MCF 10A (cell line): ENCODE results near the gene TIAL1. TPM values are rescaled to one million over a fixed set of nuclear protein-coding genes. Genes with fewer than 3 reads are reported as not detected.

Experiments used
- BruUV-seq: library from RNA; stranded (reverse); fragments of 400-500 nt; replicated peaks from 2 replicates; lab custom pipeline; 2021; lab: Mats Ljungman, UMichigan
- CTCF ChIA-PET: fragments of 300-600 bp; sonication (Branson Sonifier 250); formaldehyde crosslinking; extraction: SDS; loops from one replicate; lab custom pipeline; 2021; ENCODE audit warnings: antibody characterized with exemption, inconsistent platforms; lab: Yijun Ruan, JAX
- POLR2A ChIA-PET: fragments of 300-600, 350-650 bp; sonication (Branson Sonifier 250); formaldehyde crosslinking; extraction: SDS; loops from one replicate; lab custom pipeline; 2020; ENCODE audit warnings: antibody characterized with exemption, inconsistent platforms; lab: Yijun Ruan, JAX
- DNase-seq: peaks from one replicate; pipeline ENCODE4 v3.0.0-alpha.2; 2018; ENCODE audit not compliant: unreplicated experiment
- H3K27ac Mint-ChIP-seq: one replicate; pipeline ENCODE4 v1.8.0; 2022; ENCODE audit warnings: mild to moderate bottlenecking, low read depth, mixed read lengths; ENCODE audit not compliant: unreplicated experiment
- H3K27me3 Mint-ChIP-seq: one replicate; pipeline ENCODE4 v1.8.0; 2022; ENCODE audit warnings: mixed read lengths; ENCODE audit not compliant: insufficient read depth, unreplicated experiment
- H3K36me3 Mint-ChIP-seq: one replicate; pipeline ENCODE4 v1.8.0; 2022; ENCODE audit warnings: mild to moderate bottlenecking, moderate library complexity, mixed read lengths; ENCODE audit not compliant: insufficient read depth, unreplicated experiment
- H3K4me1 Mint-ChIP-seq: one replicate; pipeline ENCODE4 v1.8.0; 2022; ENCODE audit warnings: mixed read lengths; ENCODE audit not compliant: insufficient read depth, unreplicated experiment
- H3K4me3 Mint-ChIP-seq: one replicate; pipeline ENCODE4 v1.8.0; 2022; ENCODE audit warnings: mild to moderate bottlenecking, moderate library complexity, mixed read lengths; ENCODE audit not compliant: unreplicated experiment
- H3K9me3 Mint-ChIP-seq: one replicate; pipeline ENCODE4 v1.8.0; 2022; ENCODE audit warnings: mixed read lengths; ENCODE audit not compliant: unreplicated experiment
- CTCF ChIP-seq: fragments of 200-600 bp; IDR thresholded peaks from one replicate; pipeline ENCODE4 v1.8.0; 2022; ENCODE audit warnings: antibody characterized with exemption, mild to moderate bottlenecking; ENCODE audit not compliant: unreplicated experiment
- intact Hi-C: fragments of 100-400 bp; cut with micrococcal nuclease; formaldehyde crosslinking; loops from 2 replicates; pipeline ENCODE4 v1.14.1; 2022
- total RNA-seq: library from RNA; stranded (reverse); gene quantifications from 2 replicates; pipeline ENCODE4 v1.2.3, GENCODE V29; 2022

The TIAL1 gene
- total RNA-seq, 1 experiment from 2014 or later, result 149 TPM

DNA sequence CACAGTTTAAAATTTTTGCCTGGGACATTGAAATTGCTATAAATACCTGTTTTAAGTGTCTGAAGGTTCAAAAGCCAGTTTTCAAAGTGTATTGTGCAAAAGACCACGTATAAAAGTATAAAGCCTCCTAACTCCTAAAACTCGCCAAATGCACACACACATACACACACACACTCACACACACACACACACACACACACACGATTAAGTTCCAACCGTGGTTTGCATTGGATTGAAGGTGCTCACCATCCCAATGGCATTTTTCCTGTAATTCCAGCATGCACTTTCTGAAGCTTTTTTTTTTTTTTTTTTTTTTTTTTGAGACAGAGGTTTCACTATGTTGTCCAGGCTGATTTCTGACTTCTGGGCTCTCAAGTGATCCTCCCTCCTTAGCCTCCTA lies 51.5 kb downstream of the TIAL1 start:
- H3K4me3 Mint-ChIP-seq, result no peak overlapping the region
- TF ChIP-seq CTCF, result no peak
- no TSS peak for BruUV-seq
- no peaks in the 10 kb centered on the region for H3K9me3 Mint-ChIP-seq
- no peak for DNase-seq
- ChIA-PET POLR2A (no interaction called here), CTCF (no interaction called here)
- intact Hi-C loops, result no loop called here
- no peaks in the 10 kb centered on the region for H3K27me3 Mint-ChIP-seq
- peaks cover 6% of the 10 kb centered on the region for H3K36me3 Mint-ChIP-seq
- no peak overlapping the region for H3K27ac Mint-ChIP-seq
- peaks cover 17% of the 10 kb centered on the region for H3K4me1 Mint-ChIP-seq

DNA sequence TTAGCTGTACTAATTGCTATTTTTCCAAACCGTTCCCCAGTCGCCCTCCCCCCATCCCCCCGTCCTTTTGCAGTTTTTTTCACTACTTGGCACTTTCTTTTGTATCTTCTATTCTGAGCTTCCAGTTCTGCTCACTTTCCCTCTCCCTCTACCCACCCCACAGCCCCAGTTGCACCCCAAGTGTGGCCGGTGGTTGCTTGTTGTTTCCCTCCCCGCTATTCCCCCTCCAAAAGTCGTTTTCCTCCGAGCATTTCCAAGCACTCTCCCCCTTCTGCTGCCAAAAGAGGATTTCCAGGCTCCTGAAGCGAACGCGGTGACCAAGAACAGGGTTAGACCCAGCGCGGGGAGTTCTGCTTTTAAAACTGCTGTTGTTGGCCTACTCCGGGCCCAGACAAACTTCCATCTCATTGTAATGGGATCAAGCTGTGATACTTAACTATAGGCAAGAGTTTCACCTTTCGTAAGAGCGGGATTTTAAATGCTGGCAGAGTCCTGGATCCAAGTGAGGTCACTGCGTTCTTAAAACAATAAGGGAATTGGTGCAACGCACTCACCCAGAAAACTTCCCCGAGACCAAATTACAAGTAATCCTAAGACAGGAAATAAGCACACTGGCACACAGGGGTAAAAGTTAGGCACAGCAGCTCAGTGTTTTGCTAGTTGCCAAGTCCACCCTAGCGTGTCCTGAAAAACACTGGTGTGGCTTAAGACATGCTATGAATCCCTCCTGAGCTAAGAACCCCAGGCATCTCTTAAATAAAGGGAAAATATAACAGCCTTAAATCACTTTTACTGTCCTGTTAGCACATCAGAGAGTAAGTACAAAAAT lies 52.7 kb downstream of the TIAL1 start:
- no peaks in the 10 kb centered on the region for H3K27me3 Mint-ChIP-seq
- H3K27ac Mint-ChIP-seq, result peak overlapping the region; percentile 62
- TF ChIP-seq CTCF, result no peak
- DNase-seq, result no peak
- POLR2A ChIA-PET, result interaction anchor here (0.6 to 1.6 kb wide), 5 partner anchors 20 to 421 kb away, joined by 3 to 8 read pairs (median 3); partner anchors contain the start of gene TIAL1
- peaks cover 6% of the 10 kb centered on the region for H3K36me3 Mint-ChIP-seq
- no TSS peak for BruUV-seq
- H3K4me1 Mint-ChIP-seq, result peaks cover 28% of the 10 kb centered on the region
- peak overlapping the region; percentile 77 for H3K4me3 Mint-ChIP-seq
- intact Hi-C loops, result loop anchor here (5.0 kb wide), 2 partner anchors 53 to 337 kb away; partner anchors contain the start of genes GRK5 and TIAL1
- H3K9me3 Mint-ChIP-seq, result no peaks in the 10 kb centered on the region
- CTCF ChIA-PET, result interaction anchor here (0.6 to 1.0 kb wide), 5 partner anchors 15 to 1372 kb away, joined by 3 to 4 read pairs (median 3); no protein-coding TSS in a partner anchor

DNA sequence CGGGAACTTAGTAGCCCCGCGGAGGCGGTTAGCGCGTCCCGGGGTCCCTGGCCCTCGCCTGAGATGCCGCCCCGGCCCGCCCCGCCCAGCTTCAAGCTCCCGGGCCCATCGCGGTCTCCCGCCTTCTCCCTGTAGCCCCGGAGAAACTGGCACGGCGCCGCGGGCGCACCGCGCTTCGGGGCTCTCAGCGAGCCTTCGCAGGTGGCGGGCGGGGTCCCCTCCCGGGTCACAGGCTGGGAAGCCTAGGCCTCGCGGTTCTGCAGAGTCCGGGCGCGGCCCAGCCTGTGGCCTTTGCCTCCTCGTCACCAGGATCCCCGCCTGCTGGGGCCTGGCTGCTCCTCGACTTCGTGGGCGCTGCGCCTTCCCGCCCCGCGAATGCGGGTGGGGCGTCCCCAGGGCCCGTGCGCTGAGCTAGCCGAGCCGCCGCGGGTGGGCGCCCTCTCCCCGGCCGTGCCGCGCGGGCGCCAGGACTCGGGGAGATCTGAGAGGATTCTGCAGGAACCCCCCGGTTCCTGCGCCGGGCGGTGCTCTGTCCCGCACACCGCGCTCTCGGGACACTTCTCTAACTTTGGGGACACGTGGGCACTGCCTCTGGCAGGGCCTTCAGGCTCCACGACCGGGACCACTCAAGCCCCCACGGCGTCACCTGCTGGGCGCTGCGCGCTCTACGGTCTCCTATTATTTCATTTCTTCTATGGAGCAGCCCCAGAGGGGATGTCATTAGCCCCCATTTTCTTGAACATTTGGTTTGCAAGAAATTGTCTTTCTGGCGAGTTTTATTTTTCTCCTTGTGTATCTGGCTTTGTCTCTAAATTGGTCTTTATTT lies 53.6 kb downstream of the TIAL1 start:
- peak; percentile 36 for TF ChIP-seq CTCF
- H3K4me1 Mint-ChIP-seq, result peaks cover 36% of the 10 kb centered on the region
- intact Hi-C loops, result loop anchor here (5.0 kb wide), 2 partner anchors 54 to 336 kb away; partner anchors contain the start of genes GRK5 and TIAL1
- POLR2A ChIA-PET, result interaction anchor here (0.6 to 1.6 kb wide), 8 partner anchors 19 to 420 kb away, joined by 3 to 8 read pairs (median 4); partner anchors contain the start of gene TIAL1
- peak; percentile 51 for DNase-seq
- H3K4me3 Mint-ChIP-seq, result peak overlapping the region; percentile 77
- H3K27me3 Mint-ChIP-seq, result no peaks in the 10 kb centered on the region
- CTCF ChIA-PET, result interaction anchor here (0.6 to 1.0 kb wide), 6 partner anchors 14 to 1371 kb away, joined by 3 read pairs; no protein-coding TSS in a partner anchor
- TSS peak; percentile 52 for BruUV-seq
- H3K27ac Mint-ChIP-seq, result peak overlapping the region; percentile 62
- H3K9me3 Mint-ChIP-seq, result no peaks in the 10 kb centered on the region
- peaks cover 10% of the 10 kb centered on the region for H3K36me3 Mint-ChIP-seq
